ENCODE results near the gene BANK1.

Gene BANK1

DNA sequence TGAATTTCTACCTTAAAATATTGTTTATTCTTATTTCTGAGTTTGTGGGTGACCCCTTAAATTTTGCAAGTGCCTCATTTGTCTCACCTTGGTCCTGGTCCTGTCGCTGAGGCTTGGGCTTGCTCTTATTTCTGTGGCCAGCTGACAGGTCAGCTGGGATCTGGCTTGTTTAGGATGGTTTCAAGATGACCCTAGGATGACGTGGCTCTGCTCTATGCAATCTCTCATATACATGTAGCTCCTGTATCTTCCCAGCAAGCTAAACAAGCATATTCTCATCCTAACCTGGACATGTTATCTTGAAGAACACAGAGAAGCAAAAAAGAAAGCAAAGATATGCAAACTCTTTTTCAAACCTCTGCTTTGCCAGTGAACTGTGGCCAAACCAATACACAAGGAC lies 158.4 kb downstream of the BANK1 start:
- H3K36me3 ChIP-seq (ENCODE audit: control insufficient read depth, insufficient read depth, low read length), result no peaks in the 10 kb centered on the region
- H3K27ac ChIP-seq (ENCODE audit: insufficient read depth, low read length, poor library complexity, severe bottlenecking), result no peak overlapping the region
- H3K27me3 ChIP-seq (replicated peaks; ENCODE audit: control insufficient read depth, insufficient read depth, low read length, poor library complexity, severe bottlenecking), result no peaks in the 10 kb centered on the region
- H3K9me3 ChIP-seq (ENCODE audit: control insufficient read depth, low read length), result no peaks in the 10 kb centered on the region
- DNase-seq, result no peak
- no peak overlapping the region for H3K4me3 ChIP-seq (ENCODE audit: insufficient read depth, low read depth, low read length, poor library complexity, severe bottlenecking)
- no peaks in the 10 kb centered on the region for H3K4me1 ChIP-seq (ENCODE audit: control insufficient read depth, insufficient read depth, low read length, poor library complexity, severe bottlenecking)

DNA sequence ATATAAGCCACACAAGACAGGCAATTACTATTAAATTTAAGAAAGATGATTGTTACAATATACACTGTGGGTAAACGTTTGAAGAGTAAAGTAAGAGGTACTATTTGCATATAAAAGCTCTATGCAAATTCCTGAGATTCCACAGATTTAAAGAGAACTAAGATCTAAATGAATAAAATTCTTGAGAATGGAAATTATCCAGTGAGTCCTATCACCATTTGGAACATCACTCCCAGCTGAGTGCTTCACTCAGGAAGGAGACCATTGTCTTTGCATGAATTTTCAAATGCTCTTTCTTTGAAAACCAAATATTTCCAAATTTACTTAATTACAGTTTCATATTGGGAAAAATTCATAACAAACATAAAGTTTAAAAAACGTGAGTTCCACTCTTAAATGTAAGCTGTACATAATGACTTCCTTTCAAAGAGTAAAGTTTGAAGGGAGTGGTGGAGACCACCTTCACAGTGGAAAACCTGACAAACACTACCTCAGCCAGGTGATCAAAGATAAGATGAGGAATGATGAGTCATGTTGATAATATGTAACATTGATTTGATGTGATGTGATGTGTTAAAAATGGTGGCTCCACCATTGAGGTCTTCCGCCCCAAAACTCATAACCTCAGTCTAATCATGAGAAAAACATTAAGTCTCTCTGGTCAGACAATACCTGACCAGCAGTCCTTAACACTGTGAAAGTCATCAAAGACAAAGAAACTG lies 159.9 kb downstream of the BANK1 start:
- H3K27me3 ChIP-seq (replicated peaks; ENCODE audit: control insufficient read depth, insufficient read depth, low read length, poor library complexity, severe bottlenecking), result no peaks in the 10 kb centered on the region
- no peak for DNase-seq
- no peaks in the 10 kb centered on the region for H3K9me3 ChIP-seq (ENCODE audit: control insufficient read depth, low read length)
- H3K36me3 ChIP-seq (ENCODE audit: control insufficient read depth, insufficient read depth, low read length), result no peaks in the 10 kb centered on the region
- no peak overlapping the region for H3K4me3 ChIP-seq (ENCODE audit: insufficient read depth, low read depth, low read length, poor library complexity, severe bottlenecking)
- H3K27ac ChIP-seq (ENCODE audit: insufficient read depth, low read length, poor library complexity, severe bottlenecking), result no peak overlapping the region
- no peaks in the 10 kb centered on the region for H3K4me1 ChIP-seq (ENCODE audit: control insufficient read depth, insufficient read depth, low read length, poor library complexity, severe bottlenecking)

DNA sequence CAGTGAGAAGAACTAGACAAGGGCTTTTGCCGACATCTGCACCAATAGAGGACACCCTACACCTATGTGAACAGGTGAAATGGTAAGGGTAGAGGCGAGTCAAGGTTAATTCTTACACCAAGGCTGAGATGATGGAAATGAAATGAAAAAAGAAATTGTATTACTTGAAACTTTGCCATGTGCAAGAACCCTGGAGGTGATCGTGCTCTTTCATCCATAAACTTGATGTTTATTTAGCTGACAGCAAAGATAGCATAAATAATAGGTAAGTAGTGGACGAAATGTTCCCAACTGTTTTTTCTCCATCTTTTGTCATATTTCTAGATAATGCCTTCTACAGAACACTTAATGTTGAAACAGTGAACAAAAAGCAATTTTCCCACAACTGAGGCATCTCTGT lies 162.5 kb downstream of the BANK1 start:
- no peaks in the 10 kb centered on the region for H3K4me1 ChIP-seq (ENCODE audit: control insufficient read depth, insufficient read depth, low read length, poor library complexity, severe bottlenecking)
- no peak overlapping the region for H3K4me3 ChIP-seq (ENCODE audit: insufficient read depth, low read depth, low read length, poor library complexity, severe bottlenecking)
- H3K36me3 ChIP-seq (ENCODE audit: control insufficient read depth, insufficient read depth, low read length), result no peaks in the 10 kb centered on the region
- no peaks in the 10 kb centered on the region for H3K9me3 ChIP-seq (ENCODE audit: control insufficient read depth, low read length)
- DNase-seq, result no peak
- H3K27ac ChIP-seq (ENCODE audit: insufficient read depth, low read length, poor library complexity, severe bottlenecking), result no peak overlapping the region
- H3K27me3 ChIP-seq (replicated peaks; ENCODE audit: control insufficient read depth, insufficient read depth, low read length, poor library complexity, severe bottlenecking), result no peaks in the 10 kb centered on the region

DNA sequence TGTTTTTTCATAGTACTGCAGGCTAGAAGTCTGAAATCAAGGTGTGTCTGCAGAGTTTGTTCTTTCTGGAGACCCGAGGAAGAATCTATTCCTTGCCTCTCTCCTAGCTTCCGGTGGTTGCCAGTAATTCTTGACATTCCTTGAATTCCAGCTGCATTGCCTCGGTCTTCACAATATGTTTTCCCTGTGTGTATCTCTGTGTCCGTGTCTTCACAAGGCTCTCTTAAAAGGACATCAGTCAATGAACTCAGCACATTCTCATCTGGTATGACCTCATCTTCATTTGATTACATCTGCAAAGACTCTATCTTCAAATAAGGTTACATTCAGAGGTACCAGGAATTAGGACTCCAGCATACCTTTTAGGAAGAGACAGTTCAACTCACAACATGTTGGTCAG lies 163.4 kb downstream of the BANK1 start:
- no peak for DNase-seq
- Histone ChIP-seq H3K4me3 (ENCODE audit: insufficient read depth, low read depth, low read length, poor library complexity, severe bottlenecking) (no peak overlapping the region), H3K27me3 (replicated peaks; ENCODE audit: control insufficient read depth, insufficient read depth, low read length, poor library complexity, severe bottlenecking) (no peaks in the 10 kb centered on the region)

DNA sequence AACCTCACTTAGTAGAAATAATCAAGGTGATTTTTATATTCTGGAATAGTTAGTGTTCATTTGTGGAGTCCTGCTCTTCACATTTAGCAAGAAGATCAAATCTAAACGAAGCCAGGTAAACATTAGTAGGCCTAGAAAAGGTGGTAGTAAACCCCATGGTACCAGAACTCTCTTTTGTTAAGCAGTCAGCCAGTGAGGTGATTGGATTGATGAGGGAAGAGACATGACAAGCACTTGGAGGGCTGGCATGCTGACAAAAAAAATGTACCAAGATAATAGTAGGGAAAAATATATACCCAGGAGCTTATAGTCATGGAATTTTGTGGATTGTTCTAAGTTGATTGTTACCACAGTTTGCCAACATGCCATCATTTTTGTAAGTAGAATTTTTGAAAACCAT lies 163.8 kb downstream of the BANK1 start:
- H3K36me3 ChIP-seq (ENCODE audit: control insufficient read depth, insufficient read depth, low read length), result no peaks in the 10 kb centered on the region
- H3K27me3 ChIP-seq (replicated peaks; ENCODE audit: control insufficient read depth, insufficient read depth, low read length, poor library complexity, severe bottlenecking), result no peaks in the 10 kb centered on the region
- H3K9me3 ChIP-seq (ENCODE audit: control insufficient read depth, low read length), result no peaks in the 10 kb centered on the region
- no peaks in the 10 kb centered on the region for H3K4me1 ChIP-seq (ENCODE audit: control insufficient read depth, insufficient read depth, low read length, poor library complexity, severe bottlenecking)
- DNase-seq, result no peak
- no peak overlapping the region for H3K4me3 ChIP-seq (ENCODE audit: insufficient read depth, low read depth, low read length, poor library complexity, severe bottlenecking)
- no peak overlapping the region for H3K27ac ChIP-seq (ENCODE audit: insufficient read depth, low read length, poor library complexity, severe bottlenecking)

More for the DNA sequence above, 163.4 kb downstream of the BANK1 start:
- Histone ChIP-seq H3K27ac (ENCODE audit: insufficient read depth, low read length, poor library complexity, severe bottlenecking) (no peak overlapping the region), H3K36me3 (ENCODE audit: control insufficient read depth, insufficient read depth, low read length) (no peaks in the 10 kb centered on the region), H3K9me3 (ENCODE audit: control insufficient read depth, low read length) (no peaks in the 10 kb centered on the region), H3K4me1 (ENCODE audit: control insufficient read depth, insufficient read depth, low read length, poor library complexity, severe bottlenecking) (no peaks in the 10 kb centered on the region)

DNA sequence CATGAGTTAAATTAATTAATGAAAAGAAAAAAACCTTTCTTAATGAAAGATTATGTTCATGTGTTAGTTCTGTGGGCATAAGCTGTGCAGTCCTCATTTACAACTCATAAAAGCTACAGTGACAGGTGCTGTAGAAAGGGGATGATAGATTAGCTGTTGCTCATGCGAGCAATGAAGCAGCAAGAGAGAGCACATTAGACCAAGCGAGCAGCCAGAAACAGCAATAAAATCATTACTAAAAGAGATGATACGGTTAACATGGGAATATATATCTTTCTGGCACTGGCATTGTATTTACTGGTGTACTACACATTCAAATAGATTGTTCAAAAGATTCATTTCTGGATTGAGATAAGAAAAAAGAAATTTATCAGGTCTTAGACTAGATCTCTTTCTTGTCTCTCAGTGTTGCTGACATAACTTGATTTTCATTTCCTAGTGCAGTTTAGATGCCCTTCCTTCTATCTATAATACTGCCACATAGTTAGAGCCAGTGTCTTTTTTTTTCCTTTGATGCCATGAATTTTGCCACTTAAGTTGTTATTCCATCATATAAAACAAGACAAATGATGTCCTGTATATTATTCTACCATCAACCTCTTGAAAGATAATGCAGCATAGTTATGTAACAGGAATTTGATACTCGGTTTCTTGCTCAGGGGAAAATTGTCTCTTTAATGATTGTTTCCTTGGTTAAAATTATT lies 164.6 kb downstream of the BANK1 start:
- H3K36me3 ChIP-seq (ENCODE audit: control insufficient read depth, insufficient read depth, low read length), result no peaks in the 10 kb centered on the region
- H3K27me3 ChIP-seq (replicated peaks; ENCODE audit: control insufficient read depth, insufficient read depth, low read length, poor library complexity, severe bottlenecking), result no peaks in the 10 kb centered on the region
- H3K4me1 ChIP-seq (ENCODE audit: control insufficient read depth, insufficient read depth, low read length, poor library complexity, severe bottlenecking), result no peaks in the 10 kb centered on the region
- no peak overlapping the region for H3K27ac ChIP-seq (ENCODE audit: insufficient read depth, low read length, poor library complexity, severe bottlenecking)
- DNase-seq, result no peak
- H3K4me3 ChIP-seq (ENCODE audit: insufficient read depth, low read depth, low read length, poor library complexity, severe bottlenecking), result no peak overlapping the region
- no peaks in the 10 kb centered on the region for H3K9me3 ChIP-seq (ENCODE audit: control insufficient read depth, low read length)

DNA sequence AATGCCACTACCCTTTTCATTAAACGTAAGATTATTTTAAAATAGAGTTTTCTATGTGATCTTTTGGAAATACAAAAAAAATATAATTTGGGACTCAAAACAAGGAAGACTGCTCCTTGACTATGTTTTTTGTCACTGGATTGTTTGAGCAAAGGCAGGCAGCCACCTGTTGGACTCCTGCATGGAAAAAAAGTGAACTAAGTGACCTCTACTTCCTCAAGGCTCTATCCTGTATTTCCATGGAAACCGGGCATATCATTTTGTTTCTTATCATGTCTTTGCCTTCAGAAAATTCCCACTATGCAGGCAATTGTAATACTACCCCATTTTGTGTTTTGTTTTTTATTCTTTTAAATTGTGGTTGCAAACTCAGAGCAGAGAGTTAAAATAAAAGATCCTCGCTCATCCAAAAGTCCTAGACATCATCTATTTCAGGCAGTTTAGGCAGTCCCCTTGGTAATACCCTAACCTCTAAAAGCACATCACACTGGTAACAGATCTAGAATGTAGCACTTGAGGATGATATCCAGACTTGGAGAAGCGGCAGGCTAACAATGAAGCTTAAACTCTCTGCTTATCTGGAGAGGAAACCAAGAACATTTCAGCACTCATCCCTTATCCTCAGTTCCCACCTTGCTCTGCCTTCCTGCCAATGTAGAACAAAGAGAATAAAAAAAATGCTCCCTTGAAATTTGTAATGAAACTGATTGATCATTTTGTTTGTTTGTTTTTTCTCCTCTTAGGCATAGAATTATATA lies 165.7 kb downstream of the BANK1 start:
- Histone ChIP-seq H3K4me3 (ENCODE audit: insufficient read depth, low read depth, low read length, poor library complexity, severe bottlenecking) (no peak overlapping the region), H3K9me3 (ENCODE audit: control insufficient read depth, low read length) (no peaks in the 10 kb centered on the region), H3K4me1 (ENCODE audit: control insufficient read depth, insufficient read depth, low read length, poor library complexity, severe bottlenecking) (no peaks in the 10 kb centered on the region), H3K36me3 (ENCODE audit: control insufficient read depth, insufficient read depth, low read length) (no peaks in the 10 kb centered on the region), H3K27me3 (replicated peaks; ENCODE audit: control insufficient read depth, insufficient read depth, low read length, poor library complexity, severe bottlenecking) (no peaks in the 10 kb centered on the region), H3K27ac (ENCODE audit: insufficient read depth, low read length, poor library complexity, severe bottlenecking) (no peak overlapping the region)
- DNase-seq, result no peak

DNA sequence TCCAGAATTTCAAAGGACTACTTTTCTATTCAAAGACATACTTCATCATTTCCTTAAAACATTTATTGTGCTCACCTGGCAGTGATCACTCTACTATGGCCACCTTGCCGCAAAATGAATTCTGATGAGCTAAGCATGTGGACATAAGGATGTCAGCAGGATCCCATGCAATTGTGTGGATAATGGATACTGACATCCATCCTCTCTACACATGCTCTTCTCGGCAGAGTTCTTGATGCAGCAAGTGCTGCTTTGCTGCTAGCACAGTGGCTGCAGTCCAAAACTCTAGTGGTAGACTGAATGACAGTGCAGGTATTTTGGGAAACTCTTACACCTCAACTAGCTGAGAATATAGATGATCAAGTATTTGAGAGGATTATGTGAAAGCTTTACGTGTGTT lies 168.0 kb downstream of the BANK1 start:
- Histone ChIP-seq H3K27me3 (replicated peaks; ENCODE audit: control insufficient read depth, insufficient read depth, low read length, poor library complexity, severe bottlenecking) (no peaks in the 10 kb centered on the region), H3K4me1 (ENCODE audit: control insufficient read depth, insufficient read depth, low read length, poor library complexity, severe bottlenecking) (no peaks in the 10 kb centered on the region), H3K27ac (ENCODE audit: insufficient read depth, low read length, poor library complexity, severe bottlenecking) (no peak overlapping the region), H3K36me3 (ENCODE audit: control insufficient read depth, insufficient read depth, low read length) (no peaks in the 10 kb centered on the region), H3K9me3 (ENCODE audit: control insufficient read depth, low read length) (no peaks in the 10 kb centered on the region), H3K4me3 (ENCODE audit: insufficient read depth, low read depth, low read length, poor library complexity, severe bottlenecking) (no peak overlapping the region)
- no peak for DNase-seq

DNA sequence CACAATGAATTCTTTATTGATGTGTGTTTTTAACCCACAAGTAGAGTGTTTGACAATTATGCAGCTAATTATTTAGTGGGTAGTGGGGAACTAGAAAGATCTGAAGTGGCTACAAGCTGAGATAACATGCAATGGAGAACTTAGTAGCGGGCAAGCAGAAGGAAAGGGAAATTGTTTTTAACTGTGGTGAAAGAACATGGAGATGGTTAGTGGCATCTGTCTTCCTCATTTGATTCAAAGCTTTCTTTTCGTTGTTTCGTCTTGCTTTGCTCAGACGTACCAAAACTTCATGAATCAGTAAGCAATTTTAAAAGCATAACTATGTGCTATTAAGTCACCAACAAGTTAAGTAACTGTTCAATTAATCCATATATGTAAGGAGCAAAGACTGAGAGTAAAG lies 169.9 kb downstream of the BANK1 start:
- H3K4me1 ChIP-seq (ENCODE audit: control insufficient read depth, insufficient read depth, low read length, poor library complexity, severe bottlenecking), result no peaks in the 10 kb centered on the region
- H3K36me3 ChIP-seq (ENCODE audit: control insufficient read depth, insufficient read depth, low read length), result no peaks in the 10 kb centered on the region
- no peaks in the 10 kb centered on the region for H3K27me3 ChIP-seq (replicated peaks; ENCODE audit: control insufficient read depth, insufficient read depth, low read length, poor library complexity, severe bottlenecking)
- H3K27ac ChIP-seq (ENCODE audit: insufficient read depth, low read length, poor library complexity, severe bottlenecking), result no peak overlapping the region
- no peaks in the 10 kb centered on the region for H3K9me3 ChIP-seq (ENCODE audit: control insufficient read depth, low read length)
- no peak overlapping the region for H3K4me3 ChIP-seq (ENCODE audit: insufficient read depth, low read depth, low read length, poor library complexity, severe bottlenecking)
- DNase-seq, result no peak

DNA sequence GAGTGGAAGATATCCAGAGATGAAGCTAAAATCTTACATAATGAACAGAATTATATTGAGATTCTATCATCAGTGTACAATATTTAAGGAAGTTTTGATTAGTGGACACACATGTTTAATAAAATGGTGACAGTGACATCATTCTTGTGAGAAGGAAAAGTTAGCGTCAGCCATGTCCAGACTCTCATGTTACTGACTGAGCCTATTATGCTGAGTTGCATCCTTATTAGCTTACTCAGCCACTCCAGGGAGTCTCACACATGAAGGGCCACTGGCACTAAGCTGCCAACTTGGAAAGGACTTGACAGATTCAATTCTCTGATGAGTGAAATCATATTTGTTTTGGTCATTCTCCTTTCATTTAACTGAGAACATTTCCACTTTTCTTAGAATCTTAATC lies 170.6 kb downstream of the BANK1 start:
- no peak overlapping the region for H3K27ac ChIP-seq (ENCODE audit: insufficient read depth, low read length, poor library complexity, severe bottlenecking)
- H3K36me3 ChIP-seq (ENCODE audit: control insufficient read depth, insufficient read depth, low read length), result no peaks in the 10 kb centered on the region
- H3K9me3 ChIP-seq (ENCODE audit: control insufficient read depth, low read length), result no peaks in the 10 kb centered on the region
- H3K27me3 ChIP-seq (replicated peaks; ENCODE audit: control insufficient read depth, insufficient read depth, low read length, poor library complexity, severe bottlenecking), result no peaks in the 10 kb centered on the region
- no peak for DNase-seq
- H3K4me3 ChIP-seq (ENCODE audit: insufficient read depth, low read depth, low read length, poor library complexity, severe bottlenecking), result no peak overlapping the region
- no peaks in the 10 kb centered on the region for H3K4me1 ChIP-seq (ENCODE audit: control insufficient read depth, insufficient read depth, low read length, poor library complexity, severe bottlenecking)

Data from effector memory CD4-positive, alpha-beta T cell (primary cell).